Suprapubic skin (tissue), 4 donors: ENCODE data around the gene ABCF2.

Source experiments
- POLR2A ChIP-seq, 2 donors: fragments of 450-650 bp; IDR thresholded peaks; one replicate each; pipeline ENCODE4 v1.6.1; 2017; ENCODE audit warnings: antibody characterized with exemption in 2 of 2, mild to moderate bottlenecking in 2 of 2, moderate library complexity in 2 of 2
- POLR2AphosphoS5 ChIP-seq, 3 donors: sonication (generic); formaldehyde crosslinking; IDR thresholded peaks; one replicate each; pipeline ENCODE4 v1.6.1; 2017; ENCODE audit warnings: antibody characterized with exemption in 3 of 3
- TF ChIP-seq, protein P1 (sequence below), 2 donors: fragments of 200-600 bp in 1 of 2; fragments of 450-650 bp in 1 of 2; sonication (generic) in 1 of 2; IDR thresholded peaks; one replicate each; pipeline ENCODE4 v1.5.1; 2016 to 2019; ENCODE audit warnings: antibody characterized with exemption in 2 of 2, mild to moderate bottlenecking in 1 of 2, moderate library complexity in 1 of 2

- TF ChIP-seq, protein P1, sequence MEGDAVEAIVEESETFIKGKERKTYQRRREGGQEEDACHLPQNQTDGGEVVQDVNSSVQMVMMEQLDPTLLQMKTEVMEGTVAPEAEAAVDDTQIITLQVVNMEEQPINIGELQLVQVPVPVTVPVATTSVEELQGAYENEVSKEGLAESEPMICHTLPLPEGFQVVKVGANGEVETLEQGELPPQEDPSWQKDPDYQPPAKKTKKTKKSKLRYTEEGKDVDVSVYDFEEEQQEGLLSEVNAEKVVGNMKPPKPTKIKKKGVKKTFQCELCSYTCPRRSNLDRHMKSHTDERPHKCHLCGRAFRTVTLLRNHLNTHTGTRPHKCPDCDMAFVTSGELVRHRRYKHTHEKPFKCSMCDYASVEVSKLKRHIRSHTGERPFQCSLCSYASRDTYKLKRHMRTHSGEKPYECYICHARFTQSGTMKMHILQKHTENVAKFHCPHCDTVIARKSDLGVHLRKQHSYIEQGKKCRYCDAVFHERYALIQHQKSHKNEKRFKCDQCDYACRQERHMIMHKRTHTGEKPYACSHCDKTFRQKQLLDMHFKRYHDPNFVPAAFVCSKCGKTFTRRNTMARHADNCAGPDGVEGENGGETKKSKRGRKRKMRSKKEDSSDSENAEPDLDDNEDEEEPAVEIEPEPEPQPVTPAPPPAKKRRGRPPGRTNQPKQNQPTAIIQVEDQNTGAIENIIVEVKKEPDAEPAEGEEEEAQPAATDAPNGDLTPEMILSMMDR (IDR thresholded peaks at IDR 0.05), result no peak
- TF ChIP-seq POLR2AphosphoS5 (IDR thresholded peaks at IDR 0.05), result no peak
- TF ChIP-seq POLR2A (IDR thresholded peaks at IDR 0.05), result no peak
Observed at GRCh38 chr7:151215396-151215795, 11.6 kb downstream of the ABCF2 start.
